Sigmoid colon (tissue), 4 donors: Measurements from ENCODE around the gene CCNE1.

Source experiments
- CTCF ChIP-seq, 4 experiments: fragments of 450-650 bp in 3 of 4; fragments of 200-600 bp in 1 of 4; IDR thresholded peaks; one replicate each; pipeline ENCODE4 v1.5.1; 2016 to 2019; ENCODE audit warnings: antibody characterized with exemption in 4 of 4, mild to moderate bottlenecking in 3 of 4, moderate library complexity in 2 of 4
- EP300 ChIP-seq, 4 donors: sonication (generic); formaldehyde crosslinking; IDR thresholded peaks; one replicate each; pipeline ENCODE4 v1.6.1; 2017; ENCODE audit warnings: antibody characterized with exemption in 4 of 4
- POLR2A ChIP-seq, 2 donors: fragments of 450-650 bp; IDR thresholded peaks; one replicate each; pipeline ENCODE4 v1.6.1; 2016; ENCODE audit warnings: antibody characterized with exemption in 2 of 2, mild to moderate bottlenecking in 2 of 2, moderate library complexity in 2 of 2
- POLR2AphosphoS5 ChIP-seq, 4 donors: sonication (generic); formaldehyde crosslinking; IDR thresholded peaks; one replicate each; pipeline ENCODE4 v1.6.1; 2017; ENCODE audit warnings: antibody characterized with exemption in 4 of 4

- TF ChIP-seq EP300 (IDR thresholded peaks at IDR 0.05) (no peak), POLR2A (IDR thresholded peaks at IDR 0.05) (no peak), CTCF (IDR thresholded peaks at IDR 0.05) (no peak), POLR2AphosphoS5 (IDR thresholded peaks at IDR 0.05) (no peak)
These were observed 4.6 kb upstream of the CCNE1 start for GRCh38 chr19:29807178-29807577.
